GM18511 (cell line): Measurements from ENCODE around the gene TAF5L.
"Not testable (repeated sequence)": the region's sequence is repeated elsewhere in the genome, so short reads cannot be mapped to it uniquely, and the experiment has no call there.

ENCODE experiments used
- ATAC-seq: cut with Tn5 transposase; IDR thresholded peaks from one replicate; pipeline ENCODE4 v1.9.1; 2021; ENCODE audit warnings: mild to moderate bottlenecking, moderate library complexity; ENCODE audit not compliant: unreplicated experiment

Gene TAF5L

DNA sequence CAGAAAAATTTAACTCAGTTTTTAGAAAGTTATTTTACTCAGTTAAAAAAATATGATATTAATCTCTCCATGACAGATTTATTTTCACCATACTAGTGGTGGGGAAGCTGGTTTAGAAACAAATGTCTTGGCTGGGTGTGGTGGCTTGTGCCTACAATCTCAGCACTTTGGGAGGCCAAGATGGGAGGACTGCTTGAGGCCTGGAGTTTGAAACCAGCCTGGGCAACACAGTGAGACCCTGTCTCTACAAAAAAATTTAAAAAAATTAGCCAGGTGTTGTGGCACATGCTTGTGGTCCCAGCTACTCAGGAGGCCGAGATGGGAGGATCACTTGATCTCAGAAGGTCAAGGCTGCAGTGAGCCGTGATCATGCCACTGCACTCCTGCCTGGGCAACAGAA, 17.3 kb downstream of the TAF5L start:
- no peak for ATAC-seq

DNA sequence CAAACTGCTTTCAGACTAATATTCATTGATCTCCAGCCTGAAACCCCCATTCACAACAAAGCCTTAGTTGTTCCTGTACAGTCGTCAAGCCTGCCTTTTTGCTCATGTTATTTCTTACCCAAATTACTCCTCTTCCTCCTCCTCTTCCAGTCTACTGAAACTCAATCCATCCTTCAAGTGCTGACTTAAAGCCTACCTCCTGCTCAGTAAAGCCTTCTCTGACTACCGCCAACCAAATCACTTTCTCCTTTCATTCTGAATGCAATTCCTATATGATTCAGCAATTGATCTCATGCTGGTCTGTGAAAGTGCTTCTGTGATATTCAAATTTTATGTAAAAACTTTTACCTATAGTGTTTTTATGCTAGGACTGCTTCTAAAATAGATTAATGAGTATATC, 18.6 kb downstream of the TAF5L start:
- ATAC-seq: no peak

DNA sequence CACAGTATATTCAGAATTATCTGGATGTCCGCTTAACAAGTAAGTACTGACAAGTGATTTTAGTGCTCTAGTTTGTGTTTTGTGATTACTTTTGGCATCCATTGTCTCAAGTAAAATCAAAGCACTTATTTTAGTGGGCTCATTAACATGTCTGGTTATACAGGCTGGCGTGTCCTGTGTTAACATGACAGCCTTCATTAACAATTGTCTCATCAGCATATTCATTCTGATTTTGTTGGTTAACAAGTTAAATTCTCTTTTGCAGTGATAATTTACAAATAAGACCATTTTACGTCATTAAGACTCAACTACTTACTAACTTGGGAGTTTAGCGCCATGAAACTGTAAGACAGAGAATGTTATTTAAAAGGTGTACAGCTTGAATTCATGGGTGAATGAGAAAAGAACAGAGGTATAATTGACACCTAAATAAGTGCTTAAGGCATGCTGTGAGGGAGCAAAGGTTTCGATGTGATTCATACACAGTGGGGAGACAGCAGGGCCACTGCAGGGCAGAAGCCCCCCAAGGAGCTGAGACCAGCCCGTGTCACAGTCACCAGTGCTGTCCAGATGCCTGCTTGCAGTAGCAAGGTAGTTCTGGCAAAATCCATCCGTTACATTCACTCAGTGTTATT, 22.4 kb downstream of the TAF5L start:
- no peak for ATAC-seq

GRCh38 chr1:229600229-229600628, 25.7 kb downstream of the TAF5L start:
- ATAC-seq: no peak

- no peak for ATAC-seq
Observed at GRCh38 chr1:229599218-229599954, 26.5 kb downstream of the TAF5L start.

- ATAC-seq: no peak
Observed at GRCh38 chr1:229597877-229598276, 28.0 kb downstream of the TAF5L start.

DNA sequence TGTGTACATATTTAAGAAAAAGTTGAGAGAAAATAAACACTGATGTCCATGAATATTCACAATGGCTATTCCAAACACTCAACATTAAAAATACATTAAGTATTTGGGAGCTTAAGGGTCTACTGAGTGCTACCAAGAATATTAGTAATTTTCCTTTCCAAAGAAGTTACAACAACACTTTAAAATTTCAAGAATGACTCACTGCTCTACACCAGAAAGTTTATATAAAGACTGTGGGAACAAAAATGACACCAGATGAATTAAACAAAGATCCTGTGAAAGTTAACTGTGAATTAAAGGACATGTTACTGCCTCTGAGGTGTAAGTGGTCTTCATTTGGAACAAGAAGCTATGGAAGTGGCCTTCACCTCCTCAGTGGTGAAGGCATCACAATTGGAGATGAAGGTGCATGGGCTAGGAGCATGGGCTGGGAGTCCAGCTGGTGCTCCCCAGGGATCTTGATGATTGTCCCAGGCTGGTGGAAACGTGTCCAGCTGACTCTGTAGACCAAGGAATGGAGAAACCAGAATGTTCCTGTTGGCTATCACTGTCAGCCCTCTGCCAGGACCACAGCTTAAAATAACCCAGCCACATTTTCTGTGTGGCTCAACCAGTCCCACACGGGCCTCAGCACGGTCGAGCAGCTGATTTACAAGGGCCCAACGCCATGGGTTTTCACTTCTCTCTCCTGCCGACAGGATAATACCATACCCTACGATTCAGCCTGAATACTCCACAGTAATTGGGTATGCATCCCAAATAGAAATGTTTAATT, 28.8 kb downstream of the TAF5L start:
- no peak for ATAC-seq

- not testable (repeated sequence) for ATAC-seq
Observed at GRCh38 chr1:229595876-229596275, 30.0 kb downstream of the TAF5L start.

GRCh38 chr1:229594227-229595008, 31.5 kb downstream of the TAF5L start:
- ATAC-seq: no peak

DNA sequence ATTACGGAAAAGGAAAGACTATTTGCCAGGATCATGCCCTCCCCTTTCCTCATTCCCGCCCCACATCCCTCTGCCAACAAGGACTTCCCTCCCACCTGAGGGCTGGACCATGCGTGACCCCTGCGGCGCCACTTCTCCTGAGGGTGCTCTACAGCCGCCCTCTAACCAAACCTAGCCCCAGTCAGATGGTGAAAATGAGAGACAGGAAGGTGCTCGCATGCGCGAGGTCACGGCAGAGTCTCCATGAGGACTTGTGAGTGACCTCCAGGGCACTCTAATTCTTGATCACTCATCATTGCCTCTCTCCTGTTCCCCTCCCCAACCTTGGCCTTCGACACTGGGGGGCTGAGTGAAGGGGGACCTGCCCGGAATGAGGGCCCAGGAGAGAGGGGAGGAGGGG, 32.1 kb downstream of the TAF5L start:
- no peak for ATAC-seq

DNA sequence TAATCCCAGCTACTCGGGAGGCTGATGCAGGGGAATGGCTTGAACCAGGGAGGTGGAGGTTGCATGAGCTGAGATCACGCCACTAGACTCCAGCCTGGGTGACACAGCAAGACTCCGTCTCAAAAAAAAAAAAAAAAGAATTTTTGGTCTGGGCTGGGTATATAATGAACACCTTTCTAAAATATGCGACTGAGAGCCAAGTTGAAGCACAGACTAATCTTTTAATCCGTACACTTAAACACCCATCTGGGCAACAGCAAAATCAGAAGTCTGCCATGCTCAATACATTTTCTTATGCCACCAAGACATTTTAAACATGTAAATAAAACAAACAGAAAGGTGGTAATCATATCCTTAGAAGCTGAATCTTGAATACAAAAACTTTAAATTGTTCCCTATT, 35.8 kb downstream of the TAF5L start:
- no peak for ATAC-seq

DNA sequence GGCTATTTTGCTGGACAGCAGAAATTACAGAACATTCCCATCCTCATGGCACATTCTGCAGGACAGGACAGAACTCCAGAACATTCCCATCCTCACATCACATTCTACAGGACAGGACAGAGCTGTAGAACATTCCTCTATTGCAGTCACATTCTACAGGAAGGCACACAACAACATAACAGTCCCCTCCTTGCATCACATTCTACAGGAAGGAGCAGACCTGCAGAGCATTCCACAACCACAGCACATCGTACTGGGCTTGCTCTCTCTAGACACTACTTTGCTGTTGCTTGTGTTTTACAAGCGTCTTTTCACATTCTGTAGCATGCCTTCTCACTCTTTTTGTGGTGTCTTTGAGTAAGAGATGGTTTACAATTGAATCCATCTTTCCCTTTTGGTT, 40.6 kb downstream of the TAF5L start:
- no peak for ATAC-seq

GRCh38 chr1:229582715-229583114, 43.2 kb downstream of the TAF5L start:
- no peak for ATAC-seq

- ATAC-seq: no peak
Observed at GRCh38 chr1:229582011-229582694, 43.8 kb downstream of the TAF5L start.

GRCh38 chr1:229581485-229581884, 44.4 kb downstream of the TAF5L start:
- no peak for ATAC-seq

- peak; percentile 92 for ATAC-seq
Observed at GRCh38 chr1:229579059-229579673, 46.8 kb downstream of the TAF5L start.

- ATAC-seq: peak; percentile 55
Observed at GRCh38 chr1:229578168-229579058, 47.5 kb downstream of the TAF5L start.

DNA sequence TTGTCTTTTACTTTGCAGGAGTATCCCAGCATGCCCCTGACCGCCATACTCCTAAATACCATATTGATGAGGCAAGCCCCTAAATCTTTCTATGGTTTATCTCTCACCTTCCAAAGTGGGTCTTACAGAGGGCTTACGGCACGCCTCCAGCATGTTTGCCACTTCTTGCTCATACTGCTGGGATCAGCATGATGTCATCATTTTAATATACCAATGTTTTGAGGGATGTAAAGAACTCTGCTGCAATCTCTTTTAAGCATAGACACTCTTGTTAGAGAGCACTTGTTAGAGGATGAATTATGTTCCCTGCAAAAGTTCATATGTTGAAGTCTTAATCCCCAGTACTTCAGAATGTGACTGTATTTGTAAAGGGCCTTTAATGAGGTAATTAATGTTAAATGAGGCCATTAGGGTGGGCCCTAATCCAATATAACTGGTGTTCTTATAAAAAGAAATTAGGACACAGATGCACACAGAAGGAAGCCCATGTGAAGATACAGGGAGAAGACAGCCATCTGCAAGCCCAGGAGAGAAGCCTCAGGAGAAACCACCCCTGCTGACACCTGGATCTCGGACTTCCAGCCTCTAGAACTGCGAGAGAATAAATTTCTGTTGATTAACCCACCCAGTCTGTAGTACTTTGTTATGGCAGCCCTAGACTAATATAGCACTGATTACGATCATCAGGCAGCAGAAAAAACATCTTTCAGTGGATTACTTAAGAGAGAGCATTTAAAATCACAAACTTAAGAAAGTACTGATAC, 51.1 kb downstream of the TAF5L start:
- ATAC-seq: no peak
